LNCaP clone FGC (cell line): ENCODE measurements around the gene C11orf97.

Experiments
- DNase-seq: peaks from one replicate; pipeline ENCODE4 v3.0.0-alpha.2; 2011; ENCODE audit warnings: low read depth
- H3K4me3 ChIP-seq: 2 replicates; pipeline ENCODE4 v1.5.1; 2011; ENCODE audit warnings: mild to moderate bottlenecking, low read depth, low read length, control low read depth
- TF ChIP-seq, protein P1 (sequence below): IDR thresholded peaks from 2 replicates; pipeline ENCODE4 v1.5.1; 2012; ENCODE audit warnings: mild to moderate bottlenecking; ENCODE audit not compliant: control insufficient read depth, insufficient read depth; ENCODE audit errors: extremely low read depth

The C11orf97 gene, protein sequence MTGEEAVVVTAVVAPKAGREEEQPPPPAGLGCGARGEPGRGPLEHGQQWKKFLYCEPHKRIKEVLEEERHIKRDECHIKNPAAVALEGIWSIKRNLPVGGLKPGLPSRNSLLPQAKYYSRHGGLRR

DNA sequence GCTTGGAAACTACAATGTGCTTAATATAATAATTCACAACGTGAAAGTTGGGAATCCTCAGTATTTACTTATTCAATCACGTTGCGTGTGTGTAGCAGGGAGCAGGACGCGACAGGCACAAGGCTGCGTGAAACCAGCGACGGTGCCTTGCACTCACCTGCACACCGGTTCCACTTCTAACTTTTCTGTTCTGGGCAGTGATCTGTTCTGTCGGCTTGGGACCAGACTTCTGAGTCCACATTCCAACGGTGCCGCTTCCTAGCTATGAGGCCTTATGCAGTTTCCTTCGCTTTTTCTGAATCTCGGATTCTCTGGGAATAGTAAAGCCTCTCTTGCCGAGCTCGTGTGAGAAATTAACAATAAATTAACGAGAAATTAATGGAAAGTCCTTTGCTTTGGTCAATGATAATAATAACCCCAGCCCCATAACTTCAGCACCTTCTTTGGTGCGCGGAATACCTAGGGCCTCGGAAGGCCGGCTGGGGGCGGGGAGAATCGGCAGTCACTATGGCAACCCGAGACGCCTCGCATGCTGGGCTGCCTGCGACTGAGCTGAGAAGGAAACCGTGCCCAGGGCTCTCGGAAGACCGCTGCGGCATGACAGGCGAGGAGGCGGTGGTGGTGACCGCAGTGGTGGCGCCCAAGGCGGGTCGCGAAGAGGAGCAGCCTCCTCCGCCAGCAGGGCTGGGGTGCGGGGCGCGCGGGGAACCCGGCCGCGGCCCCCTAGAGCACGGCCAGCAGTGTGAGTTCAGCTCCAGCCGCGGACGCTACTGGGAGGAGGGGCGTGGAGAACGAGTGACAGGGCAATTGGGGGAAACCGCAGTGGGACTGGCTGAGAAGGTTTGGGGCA is at the start of gene C11orf97:
Gene C11orf97, plus strand, starts transcription at position 530 of the 850 bp plus-strand sequence. Its CDS starts 68 bp downstream, at position 598.
- H3K4me3 ChIP-seq, result peak within 1 kb of the TSS; percentile 31
- DNase-seq, result no peak
- TF ChIP-seq, protein P1, sequence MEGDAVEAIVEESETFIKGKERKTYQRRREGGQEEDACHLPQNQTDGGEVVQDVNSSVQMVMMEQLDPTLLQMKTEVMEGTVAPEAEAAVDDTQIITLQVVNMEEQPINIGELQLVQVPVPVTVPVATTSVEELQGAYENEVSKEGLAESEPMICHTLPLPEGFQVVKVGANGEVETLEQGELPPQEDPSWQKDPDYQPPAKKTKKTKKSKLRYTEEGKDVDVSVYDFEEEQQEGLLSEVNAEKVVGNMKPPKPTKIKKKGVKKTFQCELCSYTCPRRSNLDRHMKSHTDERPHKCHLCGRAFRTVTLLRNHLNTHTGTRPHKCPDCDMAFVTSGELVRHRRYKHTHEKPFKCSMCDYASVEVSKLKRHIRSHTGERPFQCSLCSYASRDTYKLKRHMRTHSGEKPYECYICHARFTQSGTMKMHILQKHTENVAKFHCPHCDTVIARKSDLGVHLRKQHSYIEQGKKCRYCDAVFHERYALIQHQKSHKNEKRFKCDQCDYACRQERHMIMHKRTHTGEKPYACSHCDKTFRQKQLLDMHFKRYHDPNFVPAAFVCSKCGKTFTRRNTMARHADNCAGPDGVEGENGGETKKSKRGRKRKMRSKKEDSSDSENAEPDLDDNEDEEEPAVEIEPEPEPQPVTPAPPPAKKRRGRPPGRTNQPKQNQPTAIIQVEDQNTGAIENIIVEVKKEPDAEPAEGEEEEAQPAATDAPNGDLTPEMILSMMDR, result no peak

DNA sequence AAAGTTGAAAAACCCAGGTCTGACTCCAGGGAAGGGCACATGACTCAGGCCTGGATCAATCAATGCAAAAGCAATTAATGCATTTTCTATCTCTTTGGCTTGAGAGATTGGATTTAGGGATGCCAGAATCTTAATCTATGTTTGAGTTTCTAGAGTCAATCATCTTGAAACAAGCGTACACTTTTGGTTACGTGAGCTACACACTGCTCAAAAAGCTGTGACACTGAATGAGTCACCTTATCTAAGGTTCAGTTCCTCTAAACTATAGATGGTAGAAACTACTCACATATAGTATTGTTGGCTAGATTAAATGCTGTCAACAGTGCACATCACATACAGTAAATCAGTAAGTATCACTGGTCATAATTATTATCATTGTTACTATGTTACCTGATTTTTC is 42.8 kb upstream of the C11orf97 start:
- DNase-seq, result no peak
- H3K4me3 ChIP-seq, result no peak overlapping the region
- TF ChIP-seq, protein P1, result no peak

DNA sequence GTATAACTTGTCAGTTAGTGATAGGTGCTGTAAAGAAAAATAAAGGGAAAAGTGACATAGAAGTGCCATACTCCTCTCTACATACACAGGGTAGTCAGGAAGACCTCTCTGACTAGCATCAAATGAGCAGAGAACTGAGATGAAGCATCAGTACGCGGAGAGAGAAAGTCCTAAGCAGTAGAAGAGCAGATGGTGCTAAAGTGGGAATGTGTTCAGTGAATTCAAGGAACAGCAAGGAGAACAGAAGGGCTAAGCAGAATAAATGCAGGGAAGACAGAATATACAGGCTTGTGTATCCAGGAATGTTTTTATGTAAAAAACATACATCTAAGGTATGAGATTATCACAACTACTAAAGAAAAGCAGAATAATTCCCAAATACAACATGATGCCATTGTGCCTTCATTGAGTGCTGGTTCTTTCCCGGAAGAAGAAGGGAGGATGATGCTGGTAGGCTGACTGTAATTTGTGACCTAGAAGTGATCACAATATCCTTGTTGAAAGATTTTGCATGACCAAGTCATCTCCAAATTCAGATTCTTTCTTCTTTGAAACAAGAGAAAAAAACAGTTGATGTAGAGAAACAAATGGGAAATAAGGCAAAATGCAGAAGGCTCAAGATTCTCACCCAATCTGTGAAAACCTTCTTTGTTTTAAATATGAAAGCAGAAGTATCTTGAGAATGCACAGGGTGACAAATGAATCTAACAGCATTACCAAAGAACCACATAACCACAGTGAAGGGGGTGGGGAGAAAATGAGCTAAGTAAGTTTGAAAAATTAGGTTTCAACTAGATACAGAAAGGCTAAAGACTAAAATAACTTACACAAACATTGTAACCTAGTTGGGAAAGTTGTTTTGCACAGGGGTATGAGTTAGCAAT is 39.1 kb upstream of the C11orf97 start:
- no peak overlapping the region for H3K4me3 ChIP-seq
- DNase-seq, result no peak
- TF ChIP-seq, protein P1, result no peak

DNA sequence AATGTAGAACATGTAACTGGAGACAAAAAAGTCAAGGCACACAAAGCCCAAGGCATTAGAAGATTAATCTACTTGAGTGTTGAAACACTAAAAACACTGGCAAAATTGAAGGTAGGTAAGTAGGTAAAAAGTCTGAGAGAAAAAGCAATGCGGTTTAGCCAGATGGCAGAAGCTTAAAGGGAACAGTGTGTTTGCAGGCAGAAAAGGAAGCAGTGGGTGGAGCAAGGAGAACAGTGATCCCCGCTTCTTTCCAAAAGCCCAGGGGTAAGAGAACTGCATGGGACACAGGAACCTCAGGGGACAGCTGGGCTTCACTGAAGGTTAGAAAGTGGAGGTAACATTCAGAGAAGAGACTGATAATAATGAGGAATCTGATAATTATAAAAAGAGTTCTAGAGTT is 34.6 kb upstream of the C11orf97 start:
- H3K4me3 ChIP-seq, result no peak overlapping the region
- no peak for DNase-seq

DNA sequence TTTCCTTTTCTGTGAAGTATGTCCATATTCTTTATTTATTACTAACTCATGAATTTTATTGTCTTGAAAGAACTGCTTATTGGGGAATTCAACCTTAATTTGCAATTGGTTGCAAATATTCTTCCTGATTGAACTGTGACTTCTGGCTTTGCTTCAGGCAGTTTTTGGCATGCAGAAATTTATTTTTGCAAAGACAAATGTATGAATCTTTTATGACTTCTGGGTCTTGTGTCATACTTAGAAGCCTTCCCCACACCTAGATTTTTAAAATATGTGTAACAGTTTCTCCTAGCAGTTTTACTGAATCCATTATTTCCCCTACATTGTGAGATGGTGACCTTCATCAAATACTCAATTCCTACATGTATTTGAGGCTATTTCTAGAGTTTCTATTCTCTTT is 30.9 kb upstream of the C11orf97 start:
- DNase-seq, result no peak
- no peak overlapping the region for H3K4me3 ChIP-seq
- TF ChIP-seq, protein P1, result no peak

More for the DNA sequence above, 34.6 kb upstream of the C11orf97 start:
- TF ChIP-seq, protein P1, result no peak

DNA sequence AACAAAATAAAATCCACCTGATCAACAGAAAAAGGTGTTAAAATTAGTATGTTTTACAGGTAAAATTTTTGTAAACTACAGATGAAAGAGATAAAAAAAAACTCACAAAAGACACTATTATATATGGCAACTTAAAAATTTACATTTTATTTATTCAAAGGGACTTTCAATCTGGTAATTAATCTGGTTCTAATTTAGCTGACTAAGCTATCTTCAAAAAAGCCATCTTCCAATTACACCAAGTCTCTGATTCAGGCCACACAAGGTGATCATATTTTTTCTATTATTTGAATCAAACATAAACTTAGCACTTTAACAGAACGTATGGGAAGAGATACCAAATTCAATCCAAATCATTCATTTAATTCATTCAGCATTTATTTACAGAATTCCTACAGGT is 26.2 kb upstream of the C11orf97 start:
- TF ChIP-seq, protein P1, result no peak
- DNase-seq, result no peak
- no peak overlapping the region for H3K4me3 ChIP-seq
